DOHH2 (cell line): ENCODE measurements around the gene RGS8.

Experiments
- H3F3A ChIP-seq: fragments of 200-600 bp; sonication (generic), shearing (Covaris generic); 2 replicates; pipeline ENCODE4 v1.6.0; 2016; ENCODE audit warnings: antibody characterized with exemption, mild to moderate bottlenecking; ENCODE audit not compliant: control insufficient read depth, insufficient read depth
- H3K27ac ChIP-seq: fragments of 200-600 bp; sonication (generic); 2 replicates; pipeline ENCODE4 v1.5.1; 2014; ENCODE audit warnings: low read depth, mild to moderate bottlenecking, low read length, moderate library complexity
- H3K27me3 ChIP-seq: fragments of 200-600 bp; sonication (generic); 2 replicates; pipeline ENCODE4 v1.6.1; 2014; ENCODE audit warnings: mild to moderate bottlenecking, low read length, mixed read lengths; ENCODE audit not compliant: control insufficient read depth
- H3K36me3 ChIP-seq: fragments of 200-600 bp; sonication (generic); 2 replicates; pipeline ENCODE4 v1.6.1; 2014; ENCODE audit warnings: mild to moderate bottlenecking, low read length, moderate library complexity, mixed read lengths; ENCODE audit not compliant: control insufficient read depth
- H3K4me1 ChIP-seq: fragments of 200-600 bp; sonication (generic); 2 replicates; pipeline ENCODE4 v1.6.1; 2014; ENCODE audit warnings: mild to moderate bottlenecking, low read length, mixed read lengths; ENCODE audit not compliant: control insufficient read depth
- H3K4me2 ChIP-seq: fragments of 200-600 bp; sonication (generic); 2 replicates; pipeline ENCODE4 v1.6.0; 2014; ENCODE audit warnings: mild to moderate bottlenecking, low read length, moderate library complexity
- H3K4me3 ChIP-seq: fragments of 200-600 bp; sonication (generic); 2 replicates; pipeline ENCODE4 v1.5.1; 2014; ENCODE audit warnings: mild to moderate bottlenecking, low read length, mixed read lengths
- H3K79me2 ChIP-seq: fragments of 200-600 bp; sonication (generic); 2 replicates; pipeline ENCODE4 v1.6.1; 2014; ENCODE audit warnings: mild to moderate bottlenecking, low read length, mixed read lengths; ENCODE audit not compliant: control insufficient read depth
- H3K9me2 ChIP-seq: fragments of 200-600 bp; sonication (generic); replicated peaks from 2 replicates; pipeline ENCODE4 v1.6.1; 2014; ENCODE audit warnings: mild to moderate bottlenecking, low read length, mixed read lengths; ENCODE audit not compliant: control insufficient read depth
- H3K9me3 ChIP-seq: fragments of 200-600 bp; sonication (generic); 2 replicates; pipeline ENCODE4 v1.6.1; 2014; ENCODE audit warnings: antibody characterized with exemption, low read length, mixed read lengths; ENCODE audit not compliant: control insufficient read depth, insufficient read depth
- H4K20me1 ChIP-seq: fragments of 200-600 bp; sonication (generic); 2 replicates; pipeline ENCODE4 v1.6.0; 2014; ENCODE audit warnings: low read depth, mild to moderate bottlenecking, antibody characterized with exemption, low read length, moderate library complexity; ENCODE audit not compliant: control insufficient read depth, insufficient read depth
- EZH2phosphoT487 ChIP-seq: fragments of 200-600 bp; sonication (generic); IDR thresholded peaks from 2 replicates; pipeline ENCODE4 v1.6.1; 2017; ENCODE audit warnings: borderline replicate concordance, mild to moderate bottlenecking, antibody characterized with exemption, low read length, moderate library complexity, mixed read lengths
- TF ChIP-seq, protein P1 (sequence below): fragments of 200-600 bp; sonication (generic); IDR thresholded peaks from one replicate; pipeline ENCODE4 v1.5.1; 2014; ENCODE audit warnings: antibody characterized with exemption, mild to moderate bottlenecking, low read depth, low read length; ENCODE audit not compliant: poor library complexity, severe bottlenecking

RGS8 gene

DNA sequence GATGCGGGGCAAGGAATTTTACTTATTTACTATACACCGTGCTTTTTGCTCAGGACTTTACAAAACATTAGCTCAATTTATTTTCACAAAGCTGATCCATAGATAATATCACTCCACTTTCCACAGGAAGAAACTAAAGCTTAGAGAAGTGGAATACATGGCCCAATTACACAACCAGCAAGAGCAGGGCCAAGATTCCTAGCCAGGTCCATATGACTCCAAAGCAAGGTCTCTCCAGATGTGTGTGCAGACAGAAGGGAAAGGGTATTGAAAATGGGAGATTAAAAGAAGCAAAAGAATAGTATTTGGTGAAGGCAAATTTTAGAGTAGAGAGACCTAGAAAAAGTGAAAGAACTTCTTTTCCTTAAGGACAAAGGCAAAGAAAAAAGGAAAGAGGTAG, 30.4 kb downstream of the RGS8 start:
- H3F3A ChIP-seq, result no peaks in the 10 kb centered on the region
- H3K27ac ChIP-seq, result no peak overlapping the region
- no peaks in the 10 kb centered on the region for H3K9me2 ChIP-seq
- no peak overlapping the region for H3K4me2 ChIP-seq
- H3K4me3 ChIP-seq, result no peak overlapping the region
- no peak for TF ChIP-seq EZH2phosphoT487
- TF ChIP-seq, protein P1, sequence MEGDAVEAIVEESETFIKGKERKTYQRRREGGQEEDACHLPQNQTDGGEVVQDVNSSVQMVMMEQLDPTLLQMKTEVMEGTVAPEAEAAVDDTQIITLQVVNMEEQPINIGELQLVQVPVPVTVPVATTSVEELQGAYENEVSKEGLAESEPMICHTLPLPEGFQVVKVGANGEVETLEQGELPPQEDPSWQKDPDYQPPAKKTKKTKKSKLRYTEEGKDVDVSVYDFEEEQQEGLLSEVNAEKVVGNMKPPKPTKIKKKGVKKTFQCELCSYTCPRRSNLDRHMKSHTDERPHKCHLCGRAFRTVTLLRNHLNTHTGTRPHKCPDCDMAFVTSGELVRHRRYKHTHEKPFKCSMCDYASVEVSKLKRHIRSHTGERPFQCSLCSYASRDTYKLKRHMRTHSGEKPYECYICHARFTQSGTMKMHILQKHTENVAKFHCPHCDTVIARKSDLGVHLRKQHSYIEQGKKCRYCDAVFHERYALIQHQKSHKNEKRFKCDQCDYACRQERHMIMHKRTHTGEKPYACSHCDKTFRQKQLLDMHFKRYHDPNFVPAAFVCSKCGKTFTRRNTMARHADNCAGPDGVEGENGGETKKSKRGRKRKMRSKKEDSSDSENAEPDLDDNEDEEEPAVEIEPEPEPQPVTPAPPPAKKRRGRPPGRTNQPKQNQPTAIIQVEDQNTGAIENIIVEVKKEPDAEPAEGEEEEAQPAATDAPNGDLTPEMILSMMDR, result no peak
- H3K27me3 ChIP-seq, result no peaks in the 10 kb centered on the region
- peaks cover 55% of the 10 kb centered on the region for H3K4me1 ChIP-seq
- H3K9me3 ChIP-seq, result no peaks in the 10 kb centered on the region
- H3K36me3 ChIP-seq, result no peaks in the 10 kb centered on the region
- no peaks in the 10 kb centered on the region for H3K79me2 ChIP-seq
- no peaks in the 10 kb centered on the region for H4K20me1 ChIP-seq

DNA sequence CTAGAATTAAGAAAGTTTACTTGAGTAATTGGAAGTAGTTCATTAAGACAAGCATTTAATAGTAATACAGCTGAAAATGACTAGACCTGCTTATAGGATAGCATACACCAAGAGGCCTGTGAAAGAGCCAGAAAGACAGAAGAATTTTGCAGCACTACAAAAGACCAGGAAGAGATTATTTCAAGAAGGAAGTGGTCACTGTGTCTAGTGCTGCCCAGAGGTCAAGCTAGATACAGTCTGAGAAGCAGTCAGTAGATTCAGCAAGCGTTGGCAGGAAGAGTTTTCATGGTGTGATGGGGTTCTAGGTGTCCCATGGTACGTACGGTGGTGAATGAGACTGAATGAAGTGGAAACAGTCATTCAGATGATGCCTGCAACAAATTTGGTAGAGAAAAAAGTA, 31.5 kb downstream of the RGS8 start:
- H3K9me2 ChIP-seq, result no peaks in the 10 kb centered on the region
- peaks cover 66% of the 10 kb centered on the region for H3K4me1 ChIP-seq
- 0 out of 2 replicates have a peak overlapping the region, but pooled peaks have one; percentile 49 for H3K27ac ChIP-seq
- TF ChIP-seq EZH2phosphoT487, result no peak
- TF ChIP-seq, protein P1, result no peak
- no peak overlapping the region for H3K4me3 ChIP-seq
- H3K9me3 ChIP-seq, result no peaks in the 10 kb centered on the region
- no peaks in the 10 kb centered on the region for H3K79me2 ChIP-seq
- H4K20me1 ChIP-seq, result no peaks in the 10 kb centered on the region
- no peaks in the 10 kb centered on the region for H3F3A ChIP-seq
- H3K27me3 ChIP-seq, result no peaks in the 10 kb centered on the region
- H3K4me2 ChIP-seq, result no peak overlapping the region
- H3K36me3 ChIP-seq, result no peaks in the 10 kb centered on the region

DNA sequence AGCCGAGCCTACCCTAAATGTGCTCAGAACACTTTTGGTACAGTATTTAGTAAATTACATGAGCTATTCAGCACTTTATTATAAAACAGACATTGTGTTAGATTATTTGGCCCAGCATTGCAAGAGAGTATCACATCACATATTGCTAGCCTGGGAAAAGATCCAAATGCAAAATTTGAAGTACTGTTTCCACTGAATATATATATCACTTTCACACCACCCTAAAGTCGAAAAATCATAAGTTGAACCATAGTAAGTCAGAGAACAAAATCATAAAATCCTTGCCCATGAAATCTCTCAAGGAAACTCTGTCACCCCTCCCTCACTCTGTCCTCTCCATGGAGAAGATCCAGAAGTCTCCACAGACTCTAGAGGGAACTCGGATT, 33.1 kb downstream of the RGS8 start:
- Histone ChIP-seq H3K4me1 (peaks cover 64% of the 10 kb centered on the region), H4K20me1 (no peaks in the 10 kb centered on the region), H3K9me2 (no peaks in the 10 kb centered on the region), H3F3A (peaks cover 4% of the 10 kb centered on the region), H3K79me2 (no peaks in the 10 kb centered on the region), H3K4me3 (peak overlapping the region; percentile 39), H3K27me3 (no peaks in the 10 kb centered on the region), H3K4me2 (peak overlapping the region; percentile 60), H3K9me3 (no peaks in the 10 kb centered on the region), H3K27ac (peak overlapping the region; percentile 49), H3K36me3 (no peaks in the 10 kb centered on the region)
- TF ChIP-seq, protein P1, result no peak
- no peak for TF ChIP-seq EZH2phosphoT487
